Measurements from ENCODE around the gene DNAH6.
"Not testable (repeated sequence)": the region's sequence is repeated elsewhere in the genome, so short reads cannot be mapped to it uniquely, and the experiment has no call there.

Gene DNAH6

DNA sequence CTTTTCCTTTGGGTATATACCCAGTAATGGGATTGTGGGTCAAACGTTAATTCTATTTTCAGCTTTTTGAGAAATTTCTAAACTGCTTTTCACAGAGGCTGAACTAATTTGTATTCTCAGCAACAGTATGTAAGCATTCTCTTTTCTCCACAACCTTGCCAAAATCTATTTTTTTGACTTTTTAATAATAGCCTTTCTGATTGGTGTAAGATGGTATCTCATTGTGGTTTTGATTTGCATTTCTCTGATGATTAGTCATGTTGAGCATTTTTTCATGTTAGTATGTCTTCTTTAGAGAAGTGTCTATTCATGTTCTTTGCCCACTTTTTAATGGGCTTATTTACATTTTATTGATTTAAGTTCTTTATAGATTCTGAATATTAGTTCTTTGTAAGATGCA, 219.1 kb downstream of the DNAH6 start:
- Mint-ChIP-seq H3K4me1 (ENCODE audit: low read depth) (no peaks in the 10 kb centered on the region), H3K27me3 (peaks cover 5% of the 10 kb centered on the region), H3K27ac (no peak overlapping the region), H3K36me3 (ENCODE audit: low read depth) (no peaks in the 10 kb centered on the region), H3K9me3 (no peaks in the 10 kb centered on the region), H3K4me3 (no peak overlapping the region)
- intact Hi-C loops (cut with micrococcal nuclease), result no loop called here

DNA sequence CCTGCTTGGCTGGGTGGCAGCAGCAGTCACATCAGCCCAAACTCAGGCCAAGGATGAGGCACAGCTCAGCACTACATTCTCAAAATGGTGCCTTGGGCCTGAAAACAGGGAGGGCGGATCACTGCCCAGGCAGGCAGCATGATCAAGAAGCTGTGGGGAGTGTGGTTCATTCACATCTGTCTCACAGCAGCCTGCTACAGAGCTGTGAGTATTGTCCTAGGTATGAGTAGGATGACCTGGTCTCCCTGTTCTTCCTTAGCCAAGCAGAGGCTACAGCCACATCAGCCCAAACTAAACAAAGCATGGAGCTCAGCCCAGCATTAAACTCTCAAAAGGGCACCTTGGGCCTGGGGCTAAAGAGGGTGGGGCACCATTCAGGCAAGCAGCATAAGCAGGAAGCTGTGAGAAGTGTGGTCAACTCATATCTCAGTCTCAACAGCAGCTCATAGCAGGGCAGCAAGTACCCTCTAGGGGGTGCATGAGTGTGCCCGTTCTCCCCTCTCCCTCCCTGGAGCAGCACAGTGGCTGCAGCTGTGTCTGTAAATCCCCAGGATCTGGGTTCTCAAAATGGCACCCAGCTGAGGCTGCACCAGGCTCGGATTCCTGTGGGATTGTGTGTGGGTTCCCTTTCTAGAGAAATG, 225.0 kb downstream of the DNAH6 start:
- H3K4me3 Mint-ChIP-seq, result no peak overlapping the region
- H3K36me3 Mint-ChIP-seq (ENCODE audit: low read depth), result no peaks in the 10 kb centered on the region
- no peaks in the 10 kb centered on the region for H3K9me3 Mint-ChIP-seq
- intact Hi-C loops (cut with micrococcal nuclease), result no loop called here
- peaks cover 4% of the 10 kb centered on the region for H3K27me3 Mint-ChIP-seq
- H3K4me1 Mint-ChIP-seq (ENCODE audit: low read depth), result no peaks in the 10 kb centered on the region
- H3K27ac Mint-ChIP-seq, result no peak overlapping the region

- H3K4me1 Mint-ChIP-seq (ENCODE audit: low read depth), result peaks cover 6% of the 10 kb centered on the region
- no peak overlapping the region for H3K4me3 Mint-ChIP-seq
- H3K27me3 Mint-ChIP-seq, result peaks cover 1% of the 10 kb centered on the region
- no peaks in the 10 kb centered on the region for H3K9me3 Mint-ChIP-seq
- intact Hi-C loops (cut with micrococcal nuclease), result no loop called here
- no peaks in the 10 kb centered on the region for H3K36me3 Mint-ChIP-seq (ENCODE audit: low read depth)
- no peak overlapping the region for H3K27ac Mint-ChIP-seq
These were observed 232.0 kb downstream of the DNAH6 start for GRCh38 chr2:84748341-84748740.

DNA sequence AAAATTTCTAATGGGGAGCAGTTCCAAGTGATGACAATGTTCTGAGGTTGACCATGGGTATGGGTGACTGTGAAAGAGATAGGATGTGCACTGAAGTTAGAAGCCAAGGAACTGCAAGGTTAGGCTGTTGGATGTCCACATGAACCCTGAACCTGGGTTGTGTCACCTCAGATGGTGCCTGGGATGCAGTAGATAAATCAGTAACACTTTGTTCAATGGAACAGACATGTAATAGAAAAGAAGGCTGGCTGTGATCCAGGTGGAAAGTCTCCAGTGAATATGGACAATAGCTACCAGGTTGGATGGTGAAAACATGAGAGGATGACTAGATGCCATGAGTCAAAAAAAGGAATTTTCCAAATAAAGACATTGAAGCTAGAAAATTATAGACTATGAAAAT, 233.1 kb downstream of the DNAH6 start:
- intact Hi-C loops (cut with micrococcal nuclease), result no loop called here
- Mint-ChIP-seq H3K27me3 (peaks cover 1% of the 10 kb centered on the region), H3K9me3 (no peaks in the 10 kb centered on the region), H3K27ac (no peak overlapping the region), H3K4me3 (no peak overlapping the region), H3K4me1 (ENCODE audit: low read depth) (peaks cover 6% of the 10 kb centered on the region), H3K36me3 (ENCODE audit: low read depth) (no peaks in the 10 kb centered on the region)

- H3K4me1 Mint-ChIP-seq (ENCODE audit: low read depth), result no peaks in the 10 kb centered on the region
- no peaks in the 10 kb centered on the region for H3K36me3 Mint-ChIP-seq (ENCODE audit: low read depth)
These were observed 238.8 kb downstream of the DNAH6 start for GRCh38 chr2:84755096-84755495.

GRCh38 chr2:84757648-84758047, 241.3 kb downstream of the DNAH6 start:
- intact Hi-C loops (cut with micrococcal nuclease), result no loop called here
- Mint-ChIP-seq H3K27ac (no peak overlapping the region), H3K27me3 (no peaks in the 10 kb centered on the region), H3K36me3 (ENCODE audit: low read depth) (no peaks in the 10 kb centered on the region), H3K9me3 (no peaks in the 10 kb centered on the region), H3K4me1 (ENCODE audit: low read depth) (no peaks in the 10 kb centered on the region), H3K4me3 (no peak overlapping the region)

More at GRCh38 chr2:84755096-84755495, 238.8 kb downstream of the DNAH6 start:
- H3K9me3 Mint-ChIP-seq, result no peaks in the 10 kb centered on the region
- no peaks in the 10 kb centered on the region for H3K27me3 Mint-ChIP-seq
- no peak overlapping the region for H3K27ac Mint-ChIP-seq
- no peak overlapping the region for H3K4me3 Mint-ChIP-seq
- intact Hi-C loops (cut with micrococcal nuclease), result no loop called here

- H3K27ac Mint-ChIP-seq, result no peak overlapping the region
- no peak overlapping the region for H3K4me3 Mint-ChIP-seq
- intact Hi-C loops (cut with micrococcal nuclease), result no loop called here
- H3K27me3 Mint-ChIP-seq, result peaks cover 10% of the 10 kb centered on the region
- H3K9me3 Mint-ChIP-seq, result peaks cover 11% of the 10 kb centered on the region
- H3K36me3 Mint-ChIP-seq (ENCODE audit: low read depth), result no peaks in the 10 kb centered on the region
- no peaks in the 10 kb centered on the region for H3K4me1 Mint-ChIP-seq (ENCODE audit: low read depth)
These were observed 250.5 kb downstream of the DNAH6 start for GRCh38 chr2:84766791-84767190.

- H3K36me3 Mint-ChIP-seq (ENCODE audit: low read depth), result no peaks in the 10 kb centered on the region
- no peak overlapping the region for H3K4me3 Mint-ChIP-seq
- no peaks in the 10 kb centered on the region for H3K4me1 Mint-ChIP-seq (ENCODE audit: low read depth)
- intact Hi-C loops (cut with micrococcal nuclease), result no loop called here
- no peak overlapping the region for H3K27ac Mint-ChIP-seq
- peaks cover 8% of the 10 kb centered on the region for H3K27me3 Mint-ChIP-seq
- H3K9me3 Mint-ChIP-seq, result peaks cover 22% of the 10 kb centered on the region
These were observed 252.5 kb downstream of the DNAH6 start for GRCh38 chr2:84768840-84769239.

DNA sequence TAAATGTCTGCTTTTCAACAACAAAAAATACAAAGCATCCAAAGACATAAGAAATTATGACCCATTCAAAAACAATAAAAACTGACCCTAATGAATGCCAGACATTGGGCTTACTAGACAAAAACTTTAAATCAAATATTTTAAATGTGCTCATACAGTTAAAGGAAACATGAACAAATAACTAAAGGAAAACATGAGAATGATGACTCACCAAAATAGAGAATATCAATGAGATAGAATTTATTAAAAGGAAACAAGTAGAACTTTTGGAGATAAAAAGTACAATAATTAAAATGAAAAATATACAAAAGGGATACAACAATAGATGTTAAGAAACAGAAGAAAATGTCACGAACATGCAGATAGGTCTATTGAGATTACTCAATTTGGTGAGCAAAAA, 254.0 kb downstream of the DNAH6 start:
- H3K27ac Mint-ChIP-seq, result no peak overlapping the region
- no peaks in the 10 kb centered on the region for H3K36me3 Mint-ChIP-seq (ENCODE audit: low read depth)
- H3K27me3 Mint-ChIP-seq, result peaks cover 8% of the 10 kb centered on the region
- intact Hi-C loops (cut with micrococcal nuclease), result no loop called here
- H3K9me3 Mint-ChIP-seq, result peaks cover 36% of the 10 kb centered on the region
- H3K4me3 Mint-ChIP-seq, result no peak overlapping the region
- no peaks in the 10 kb centered on the region for H3K4me1 Mint-ChIP-seq (ENCODE audit: low read depth)

DNA sequence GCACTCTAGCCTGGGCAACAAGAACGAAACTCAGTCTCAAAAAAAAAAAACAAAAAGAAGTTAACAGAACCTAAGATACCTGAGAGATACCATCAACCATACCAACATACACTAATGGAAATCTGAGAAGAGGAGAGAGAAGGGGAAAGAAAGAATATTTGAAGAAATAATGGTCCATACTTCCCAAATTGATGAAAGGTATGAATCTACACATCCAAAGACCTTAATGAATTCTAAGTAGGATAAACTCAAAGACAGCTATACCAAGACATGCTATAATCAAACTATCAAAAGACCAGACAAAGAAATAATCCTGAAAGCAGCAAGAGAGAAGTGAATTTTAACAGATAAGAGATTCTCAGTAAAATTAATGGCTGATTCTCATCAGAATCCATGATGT, 255.0 kb downstream of the DNAH6 start:
- intact Hi-C loops (cut with micrococcal nuclease), result no loop called here
- Mint-ChIP-seq H3K27me3 (peaks cover 7% of the 10 kb centered on the region), H3K4me3 (no peak overlapping the region), H3K36me3 (ENCODE audit: low read depth) (no peaks in the 10 kb centered on the region), H3K27ac (no peak overlapping the region), H3K4me1 (ENCODE audit: low read depth) (no peaks in the 10 kb centered on the region), H3K9me3 (peaks cover 43% of the 10 kb centered on the region)

DNA sequence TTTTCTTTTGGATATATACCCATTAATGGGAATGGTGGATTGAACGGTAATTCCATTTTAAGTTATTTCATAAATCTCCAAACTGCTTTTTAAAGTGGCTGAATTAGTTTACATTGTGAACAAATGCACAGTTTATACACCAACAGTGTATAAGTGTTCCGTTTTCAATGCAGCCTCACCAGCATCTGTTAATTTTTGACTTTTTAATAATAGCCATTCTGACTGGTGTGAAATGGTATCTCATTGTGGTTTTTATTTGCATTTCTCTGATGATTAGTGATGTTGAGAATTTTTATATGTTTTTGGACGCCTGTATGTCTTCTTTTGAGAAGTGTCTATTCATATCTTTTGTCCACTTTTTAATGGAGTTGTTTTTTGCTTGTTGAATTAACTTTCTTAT, 257.3 kb downstream of the DNAH6 start:
- H3K27ac Mint-ChIP-seq; intact Hi-C loops (cut with micrococcal nuclease); H3K27me3 Mint-ChIP-seq; H3K4me1 Mint-ChIP-seq (ENCODE audit: low read depth); H3K36me3 Mint-ChIP-seq (ENCODE audit: low read depth); H3K4me3 Mint-ChIP-seq: not testable (repeated sequence)
- H3K9me3 Mint-ChIP-seq, result peaks cover 59% of the 10 kb centered on the region

GRCh38 chr2:84776011-84776410, 259.7 kb downstream of the DNAH6 start:
- peaks cover 55% of the 10 kb centered on the region for H3K9me3 Mint-ChIP-seq
- H3K4me3 Mint-ChIP-seq, result no peak overlapping the region
- no peaks in the 10 kb centered on the region for H3K4me1 Mint-ChIP-seq (ENCODE audit: low read depth)
- intact Hi-C loops (cut with micrococcal nuclease), result no loop called here
- no peaks in the 10 kb centered on the region for H3K27me3 Mint-ChIP-seq
- no peak overlapping the region for H3K27ac Mint-ChIP-seq
- H3K36me3 Mint-ChIP-seq (ENCODE audit: low read depth), result no peaks in the 10 kb centered on the region

GRCh38 chr2:84778911-84779690, 262.8 kb downstream of the DNAH6 start:
- Mint-ChIP-seq H3K36me3 (ENCODE audit: low read depth) (no peaks in the 10 kb centered on the region), H3K4me1 (ENCODE audit: low read depth) (no peaks in the 10 kb centered on the region), H3K4me3 (no peak overlapping the region), H3K27ac (no peak overlapping the region), H3K27me3 (no peaks in the 10 kb centered on the region), H3K9me3 (peaks cover 35% of the 10 kb centered on the region)
- intact Hi-C loops (cut with micrococcal nuclease), result no loop called here

GRCh38 chr2:84779781-84780180, 263.5 kb downstream of the DNAH6 start:
- H3K27me3 Mint-ChIP-seq, result no peaks in the 10 kb centered on the region
- no peaks in the 10 kb centered on the region for H3K36me3 Mint-ChIP-seq (ENCODE audit: low read depth)
- H3K9me3 Mint-ChIP-seq, result peaks cover 28% of the 10 kb centered on the region
- no peak overlapping the region for H3K4me3 Mint-ChIP-seq
- intact Hi-C loops (cut with micrococcal nuclease), result loop anchor here (10.0 kb wide), 1 partner anchor 65 kb away; no protein-coding TSS in a partner anchor
- no peaks in the 10 kb centered on the region for H3K4me1 Mint-ChIP-seq (ENCODE audit: low read depth)
- H3K27ac Mint-ChIP-seq, result no peak overlapping the region

Data from dendritic cell treated with granulocyte-macrophage colony-stimulating factor and Interleukin-4, amounts not matched to agents 40 ng/mL and 50 ng/mL, for 4 days (primary cell).